H1 (cell line): ENCODE results near the gene DTL. TPM values are rescaled to one million over a fixed set of nuclear protein-coding genes. Genes with fewer than 3 reads are reported as not detected.

ENCODE experiments used
- CTCF ChIA-PET: fragments of 300-600 bp; sonication (Branson Sonifier 250); formaldehyde crosslinking; loops from one replicate; lab custom pipeline; 2021; ENCODE audit not compliant: partially characterized antibody; lab: Charles Lee
- POLR2A ChIA-PET: fragments of 300-600 bp; sonication (Branson Sonifier 250); formaldehyde crosslinking; loops from one replicate; lab custom pipeline; 2021; ENCODE audit warnings: inconsistent platforms; ENCODE audit not compliant: partially characterized antibody; lab: Charles Lee
- DNase-seq, 2 experiments: peaks; one replicate each; pipeline versions ENCODE4 v3.0.0 to v3.0.0-alpha.2; 2010 to 2022; ENCODE audit warnings: low spot score in 2 of 2, low read depth in 1 of 2, mixed read lengths in 1 of 2
- FAIRE-seq: peaks from 2 replicates; lab custom pipeline; 2011; peaks lifted over from hg19 to GRCh38; lab: Jason Lieb, UNC
- H2AFZ ChIP-seq: 2 replicates; pipeline ENCODE4 v1.8.1; 2012; ENCODE audit warnings: low read length, inconsistent platforms
- H2AK5ac ChIP-seq: 2 replicates; pipeline ENCODE4 v1.6.1; 2013; ENCODE audit warnings: low read depth, low read length
- H2BK120ac ChIP-seq: replicated peaks from 2 replicates; pipeline ENCODE3; 2013; ENCODE audit warnings: low read depth, low read length, inconsistent platforms
- H2BK12ac ChIP-seq: 2 replicates; pipeline ENCODE4 v1.6.1; 2013; ENCODE audit warnings: low read depth, low read length
- H2BK15ac ChIP-seq: 2 replicates; pipeline ENCODE4 v1.6.1; 2013; ENCODE audit warnings: low read length
- H2BK20ac ChIP-seq: 2 replicates; pipeline ENCODE4 v1.6.1; 2013; ENCODE audit warnings: low read length
- H2BK5ac ChIP-seq: 2 replicates; pipeline ENCODE4 v1.6.1; 2013; ENCODE audit warnings: low read depth, low read length
- H3K14ac ChIP-seq: 2 replicates; pipeline ENCODE4 v1.6.1; 2013; ENCODE audit warnings: inconsistent platforms; ENCODE audit not compliant: insufficient read length
- H3K18ac ChIP-seq: 2 replicates; pipeline ENCODE4 v1.6.1; 2013; ENCODE audit warnings: low read length; ENCODE audit errors: extremely low read depth
- H3K23ac ChIP-seq: 2 replicates; pipeline ENCODE4 v1.6.1; 2013; ENCODE audit warnings: inconsistent platforms; ENCODE audit not compliant: insufficient read length
- H3K23me2 ChIP-seq: 2 replicates; pipeline ENCODE4 v1.6.1; 2013; ENCODE audit warnings: low read depth, low read length
- H3K27ac ChIP-seq: 2 replicates; pipeline ENCODE4 v1.6.1; 2011; ENCODE audit warnings: low read depth, low read length, inconsistent platforms
- H3K27me3 ChIP-seq, 4 experiments: replicated peaks in 1 of 4; 1 replicate in 1 of 4; 2 replicates in 3 of 4; pipeline versions ENCODE4 v1.6.1 to v1.8.1; 2011 to 2013; ENCODE audit warnings: low read length in 3 of 4, mild to moderate bottlenecking in 3 of 4, inconsistent platforms in 2 of 4, mixed read lengths in 2 of 4, moderate library complexity in 1 of 4; ENCODE audit not compliant: control insufficient read depth in 3 of 4, insufficient read depth in 3 of 4; ENCODE audit errors: extremely low read depth in 1 of 4
- H3K36me3 ChIP-seq, 4 experiments: 2 replicates each; pipeline versions ENCODE4 v1.6.1 to v1.8.1; 2011 to 2013; ENCODE audit warnings: mild to moderate bottlenecking in 4 of 4, low read length in 3 of 4, moderate library complexity in 2 of 4, control low read depth in 1 of 4, inconsistent platforms in 1 of 4; ENCODE audit not compliant: insufficient read depth in 4 of 4, control insufficient read depth in 2 of 4
- H3K4ac ChIP-seq: replicated peaks from 2 replicates; pipeline ENCODE3; 2013; ENCODE audit warnings: low read length, low read depth, mixed read lengths, inconsistent platforms; ENCODE audit not compliant: insufficient read length
- H3K4me1 ChIP-seq, 4 experiments: replicated peaks in 1 of 4; 1 replicate in 1 of 4; 2 replicates in 3 of 4; pipeline versions ENCODE4 v1.6.1 to v1.8.1; 2011 to 2013; ENCODE audit warnings: low read length in 3 of 4, inconsistent platforms in 2 of 4, mixed read lengths in 1 of 4; ENCODE audit not compliant: insufficient read depth in 4 of 4, control insufficient read depth in 3 of 4
- H3K4me2 ChIP-seq, 2 experiments: 2 replicates each; pipeline versions ENCODE4 v1.6.1 to v1.8.1; 2011 to 2013; ENCODE audit warnings: low read depth in 2 of 2, low read length in 2 of 2, control low read depth in 1 of 2, inconsistent platforms in 1 of 2, mild to moderate bottlenecking in 1 of 2; ENCODE audit not compliant: insufficient read depth in 1 of 2
- H3K4me3 ChIP-seq, 4 experiments: fragments of 200-600, 300-600 bp in 1 of 4; sonication (generic), shearing (Covaris generic), sonication (Bioruptor Twin) in 1 of 4; 2 replicates each; pipeline versions ENCODE4 v1.5.1 to v1.8.1; 2011 to 2016; ENCODE audit warnings: low read length in 4 of 4, low read depth in 3 of 4, control low read depth in 2 of 4, inconsistent platforms in 2 of 4, mild to moderate bottlenecking in 2 of 4, mixed read lengths in 1 of 4, moderate library complexity in 1 of 4; ENCODE audit not compliant: insufficient read depth in 2 of 4; ENCODE audit errors: extremely low read depth in 1 of 4
- H3K56ac ChIP-seq: replicated peaks from 2 replicates; pipeline ENCODE3; 2013; ENCODE audit warnings: low read depth, mild to moderate bottlenecking, mixed read lengths, low read length, inconsistent platforms; ENCODE audit not compliant: insufficient read length
- H3K79me1 ChIP-seq: 2 replicates; pipeline ENCODE4 v1.6.1; 2013; ENCODE audit warnings: low read depth, low read length, control low read depth
- H3K79me2 ChIP-seq, 2 experiments: 2 replicates each; pipeline versions ENCODE4 v1.6.1 to v1.8.1; 2012 to 2013; ENCODE audit warnings: low read length in 2 of 2, mild to moderate bottlenecking in 2 of 2, inconsistent platforms in 1 of 2; ENCODE audit not compliant: insufficient read depth in 2 of 2, control insufficient read depth in 1 of 2
- H3K9ac ChIP-seq, 4 experiments: replicated peaks in 1 of 4; 1 replicate in 1 of 4; 2 replicates in 3 of 4; pipeline versions ENCODE4 v1.6.1 to v1.8.1; 2011 to 2013; ENCODE audit warnings: low read depth in 3 of 4, low read length in 3 of 4, control low read depth in 2 of 4, mild to moderate bottlenecking in 2 of 4, moderate library complexity in 2 of 4, inconsistent platforms in 1 of 4; ENCODE audit errors: extremely low read depth in 1 of 4
- H3K9me3 ChIP-seq, 2 experiments: 2 replicates each; pipeline versions ENCODE4 v1.6.1 to v1.8.1; 2012 to 2013; ENCODE audit warnings: mild to moderate bottlenecking in 2 of 2, moderate library complexity in 2 of 2, control low read depth in 1 of 2, inconsistent platforms in 1 of 2, low read depth in 1 of 2, low read length in 1 of 2, mixed read lengths in 1 of 2; ENCODE audit not compliant: insufficient read depth in 2 of 2
- H4K20me1 ChIP-seq, 2 experiments: replicated peaks in 1 of 2; 2 replicates each; pipeline versions ENCODE3 to v1.8.1; 2011 to 2013; ENCODE audit warnings: inconsistent platforms in 2 of 2, low read length in 2 of 2, mild to moderate bottlenecking in 1 of 2; ENCODE audit not compliant: insufficient read depth in 2 of 2, control insufficient read depth in 1 of 2
- H4K5ac ChIP-seq: 2 replicates; pipeline ENCODE4 v1.6.1; 2013; ENCODE audit warnings: low read length, low read depth, mixed read lengths, inconsistent platforms; ENCODE audit not compliant: insufficient read length
- H4K8ac ChIP-seq: 2 replicates; pipeline ENCODE4 v1.8.0; 2013; ENCODE audit warnings: mild to moderate bottlenecking, moderate library complexity, low read length, inconsistent platforms; ENCODE audit not compliant: insufficient read depth; ENCODE audit errors: extremely low read depth
- H4K91ac ChIP-seq: replicated peaks from 2 replicates; pipeline ENCODE3; 2013; ENCODE audit warnings: low read length, mixed read lengths, inconsistent platforms; ENCODE audit not compliant: insufficient read length
- BRCA1 ChIP-seq: IDR thresholded peaks from 2 replicates; pipeline ENCODE4 v1.6.1; 2012; ENCODE audit warnings: low read depth, low read length, improper control_type of control experiment
- CREB1 ChIP-seq: IDR thresholded peaks from 2 replicates; pipeline ENCODE4 v1.6.1; 2012; ENCODE audit warnings: inconsistent platforms
- HDAC6 ChIP-seq: IDR thresholded peaks from one replicate; pipeline ENCODE4 v1.7.1; 2012; ENCODE audit warnings: low read depth, mild to moderate bottlenecking, inconsistent platforms, low read length, moderate library complexity
- KDM4A ChIP-seq: IDR thresholded peaks from one replicate; pipeline ENCODE4 v1.7.1; 2012; ENCODE audit warnings: low read depth, mild to moderate bottlenecking, moderate library complexity, low read length, inconsistent platforms; ENCODE audit not compliant: severe bottlenecking
- KDM5A ChIP-seq: fragments of 200-600 bp; IDR thresholded peaks from 2 replicates; pipeline ENCODE4 v1.7.1; 2012; ENCODE audit warnings: mild to moderate bottlenecking, low read length, inconsistent platforms, mixed read lengths
- NANOG ChIP-seq: IDR thresholded peaks from 2 replicates; pipeline ENCODE4 v1.6.1; 2011; ENCODE audit warnings: low read length, low read depth, mild to moderate bottlenecking, inconsistent platforms; ENCODE audit not compliant: insufficient read depth, poor library complexity, severe bottlenecking
- RAD21 ChIP-seq, 2 experiments: IDR thresholded peaks in 1 of 2; conservative IDR thresholded peaks in 1 of 2; 2 replicates each; pipeline ENCODE4 v1.6.1; 2011; ENCODE audit warnings: low read depth in 2 of 2, low read length in 2 of 2, improper control_type of control experiment in 1 of 2, inconsistent platforms in 1 of 2, mild to moderate bottlenecking in 1 of 2, moderate library complexity in 1 of 2
- SP2 ChIP-seq: IDR thresholded peaks from 2 replicates; pipeline ENCODE4 v1.6.1; 2012; ENCODE audit warnings: mild to moderate bottlenecking, low read length, inconsistent platforms
- TAF1 ChIP-seq: IDR thresholded peaks from 2 replicates; pipeline ENCODE4 v1.6.1; 2011; ENCODE audit warnings: mild to moderate bottlenecking, low read depth, low read length
- WGBS, 2 experiments: shearing (Covaris generic) in 1 of 2; methylation state at CpG; one replicate each; pipeline versions ENCODE4 v1.1.6 to v1.1.7; 2013 to 2015; ENCODE audit warnings: low lambda C conversion rate in 2 of 2, mixed read lengths in 2 of 2, inconsistent platforms in 1 of 2, low coverage in 1 of 2, missing lambda C conversion rate in 1 of 2; ENCODE audit not compliant: insufficient replicate concordance in 2 of 2, insufficient coverage in 1 of 2, insufficient read length in 1 of 2; ENCODE audit errors: extremely low coverage in 1 of 2, missing lambda C conversion rate in 1 of 2; 5-methylcytosine and 5-hydroxymethylcytosine counted together
- polyA plus RNA-seq, 7 experiments: library from polyadenylated mRNA; depleted of rRNA in 3 of 7; stranded (reverse) in 5 of 7; unstranded in 2 of 7; fragments of >200 nt in 5 of 7; fragments of 200-250 nt in 2 of 7; gene quantifications; 1 replicate in 5 of 7; 2 replicates in 1 of 7; 4 replicates in 1 of 7; pipeline versions ENCODE4 v1.2.1 to v1.2.3, GENCODE V29; 2011 to 2013; ENCODE audit warnings: missing spikeins in 2 of 7, mixed read lengths in 2 of 7
- total RNA-seq: library from RNA; stranded (reverse); fragmentation: NEBNext Ultra II Directional; extraction: Animal tissue kit (Norgen Biotek cat#: 25700); gene quantifications from 2 replicates; pipeline ENCODE4 v1.2.1, GENCODE V29; 2021
- TF ChIP-seq, protein P1 (sequence below): IDR thresholded peaks from 2 replicates; pipeline ENCODE4 v1.6.1; 2012; ENCODE audit warnings: low read length, inconsistent platforms

Gene DTL
- total and polyA plus RNA-seq, 2 of the 8 experiments (the other 6 are each of a cell fraction or from before 2014, with no cell fraction given): 36.0 to 46.9 TPM

DNA sequence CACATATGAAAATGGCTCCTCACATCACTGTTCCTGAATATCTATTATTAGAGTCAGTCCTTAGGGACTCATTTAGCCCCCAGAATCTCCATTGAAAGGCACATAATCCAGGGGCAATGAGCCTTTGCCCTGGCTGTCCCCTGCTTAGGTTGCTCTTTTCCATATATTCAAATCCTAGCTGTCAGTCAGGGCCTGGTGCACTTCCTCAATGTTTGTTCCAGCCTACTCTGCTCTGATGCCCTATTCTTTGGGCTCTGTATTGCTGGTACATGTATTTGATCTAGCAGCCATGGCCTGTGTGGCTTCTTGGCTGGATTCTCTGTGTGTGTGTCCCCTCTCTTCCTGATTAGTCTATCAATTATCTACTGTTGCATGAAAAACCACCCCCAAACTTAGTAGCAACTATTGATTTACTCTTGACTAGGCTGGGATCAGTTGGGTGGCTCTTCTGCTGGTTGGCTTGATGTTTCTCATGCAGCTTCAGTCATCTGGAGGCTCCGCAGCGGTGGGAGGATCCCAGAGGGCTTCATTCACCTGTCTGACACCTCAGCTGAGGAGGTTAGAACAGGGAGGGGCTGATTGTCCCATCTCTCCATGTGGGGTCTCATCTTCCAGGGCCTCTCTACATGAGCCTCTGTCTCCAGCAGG lies 107.5 kb downstream of the DTL start:
- ChIA-PET CTCF (interaction anchor here (0.9 to 2.7 kb wide), 5 partner anchors 13 to 313 kb away, joined by 3 to 5 read pairs (median 3); no protein-coding TSS in a partner anchor), POLR2A (interaction anchor here (1.0 kb wide), 1 partner anchor 19 kb away, joined by 3 read pairs; no protein-coding TSS in a partner anchor)
- H3K27ac ChIP-seq: no peak overlapping the region
- no peaks in the 10 kb centered on the region for H3K79me1 ChIP-seq
- no peak overlapping the region for H3K4me3 ChIP-seq
- H4K8ac ChIP-seq: no peak overlapping the region
- H3K4me1 ChIP-seq: peaks cover 0 to 6% (median under 1%) of the 10 kb centered on the region in 4 experiments; a peak in 1 of 7 replicates
- no peak overlapping the region for H2BK15ac ChIP-seq
- H3K23ac ChIP-seq: no peak overlapping the region
- no peak overlapping the region for H3K56ac ChIP-seq
- no peaks in the 10 kb centered on the region for H3K79me2 ChIP-seq
- no peak overlapping the region for H2BK12ac ChIP-seq
- DNase-seq: no peak
- H4K20me1 ChIP-seq: no peaks in the 10 kb centered on the region
- no peaks in the 10 kb centered on the region for H3K23me2 ChIP-seq
- H2BK20ac ChIP-seq: no peak overlapping the region
- H3K27me3 ChIP-seq: no peaks in the 10 kb centered on the region
- no peak overlapping the region for H4K5ac ChIP-seq
- no peak overlapping the region for H2BK5ac ChIP-seq
- H3K36me3 ChIP-seq: no peaks in the 10 kb centered on the region
- H3K4ac ChIP-seq: no peak overlapping the region
- H2AK5ac ChIP-seq: no peak overlapping the region
- WGBS, 2 experiments: 97% methylated on average over 2 of the region's 2 CpGs; no CpG with 5 or more reads in 1 of the 2 experiments
- no peak overlapping the region for H2AFZ ChIP-seq
- no peaks in the 10 kb centered on the region for H3K9me3 ChIP-seq
- TF ChIP-seq NANOG (no peak), KDM5A (no peak), SP2 (no peak), RAD21 (IDR thresholded peaks at IDR 0.05 in 1 of 2, conservative IDR thresholded peaks at IDR 0.05 in 1 of 2; ENCODE audit: low read depth in 2 of 2, low read length in 2 of 2) (no peak), KDM4A (no peak), TAF1 (no peak), BRCA1 (no peak), HDAC6 (no peak), CREB1 (no peak)
- TF ChIP-seq, protein P1, sequence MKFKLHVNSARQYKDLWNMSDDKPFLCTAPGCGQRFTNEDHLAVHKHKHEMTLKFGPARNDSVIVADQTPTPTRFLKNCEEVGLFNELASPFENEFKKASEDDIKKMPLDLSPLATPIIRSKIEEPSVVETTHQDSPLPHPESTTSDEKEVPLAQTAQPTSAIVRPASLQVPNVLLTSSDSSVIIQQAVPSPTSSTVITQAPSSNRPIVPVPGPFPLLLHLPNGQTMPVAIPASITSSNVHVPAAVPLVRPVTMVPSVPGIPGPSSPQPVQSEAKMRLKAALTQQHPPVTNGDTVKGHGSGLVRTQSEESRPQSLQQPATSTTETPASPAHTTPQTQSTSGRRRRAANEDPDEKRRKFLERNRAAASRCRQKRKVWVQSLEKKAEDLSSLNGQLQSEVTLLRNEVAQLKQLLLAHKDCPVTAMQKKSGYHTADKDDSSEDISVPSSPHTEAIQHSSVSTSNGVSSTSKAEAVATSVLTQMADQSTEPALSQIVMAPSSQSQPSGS: no peak
- H2BK120ac ChIP-seq: no peak overlapping the region
- no peak overlapping the region for H3K18ac ChIP-seq
- no peak overlapping the region for H3K14ac ChIP-seq
- no peak overlapping the region for H3K4me2 ChIP-seq
- FAIRE-seq: no peak
- no peak overlapping the region for H4K91ac ChIP-seq
- no peak overlapping the region for H3K9ac ChIP-seq
